ENCODE measurements around the gene ASPHD1.
"Not testable (repeated sequence)": the region's sequence is repeated elsewhere in the genome, so short reads cannot be mapped to it uniquely, and the experiment has no call there.

Gene ASPHD1

GRCh38 chr16:29906520-29907244, 6.4 kb downstream of the ASPHD1 start:
- FAIRE-seq (no peak), DNase-seq (ENCODE audit: insufficient read length, low spot score) (no peak)

- no peak for DNase-seq (ENCODE audit: insufficient read length, low spot score)
- FAIRE-seq, result no peak
Observed at GRCh38 chr16:29907973-29908372, 7.7 kb downstream of the ASPHD1 start.

- no peak for DNase-seq (ENCODE audit: insufficient read length, low spot score)
- FAIRE-seq, result no peak
Observed at GRCh38 chr16:29908719-29909220, 8.5 kb downstream of the ASPHD1 start.

- DNase-seq (ENCODE audit: insufficient read length, low spot score) (no peak), FAIRE-seq (no peak)
Observed at GRCh38 chr16:29909391-29909790, 9.1 kb downstream of the ASPHD1 start.

GRCh38 chr16:29909851-29910250, 9.6 kb downstream of the ASPHD1 start:
- FAIRE-seq; DNase-seq (ENCODE audit: insufficient read length, low spot score): not testable (repeated sequence)

- DNase-seq (ENCODE audit: insufficient read length, low spot score) (no peak), FAIRE-seq (no peak)
Observed at GRCh38 chr16:29910819-29911675, 10.8 kb downstream of the ASPHD1 start.

GRCh38 chr16:29911676-29912010, 11.4 kb downstream of the ASPHD1 start:
- FAIRE-seq, result no peak
- no peak for DNase-seq (ENCODE audit: insufficient read length, low spot score)

GRCh38 chr16:29912087-29912486, 11.8 kb downstream of the ASPHD1 start:
- FAIRE-seq, result no peak
- DNase-seq (ENCODE audit: insufficient read length, low spot score), result no peak

- DNase-seq (ENCODE audit: insufficient read length, low spot score), result no peak
- FAIRE-seq, result no peak
Observed at GRCh38 chr16:29913514-29913913, 13.2 kb downstream of the ASPHD1 start.

- FAIRE-seq, result no peak
- no peak for DNase-seq (ENCODE audit: insufficient read length, low spot score)
Observed at GRCh38 chr16:29915590-29916247, 15.4 kb downstream of the ASPHD1 start.

- DNase-seq (ENCODE audit: insufficient read length, low spot score) (no peak), FAIRE-seq (no peak)
Observed at GRCh38 chr16:29916979-29917378, 16.7 kb downstream of the ASPHD1 start.

GRCh38 chr16:29920288-29921033, 20.2 kb downstream of the ASPHD1 start:
- DNase-seq (ENCODE audit: insufficient read length, low spot score) (no peak), FAIRE-seq (no peak)

- no peak for FAIRE-seq
- no peak for DNase-seq (ENCODE audit: insufficient read length, low spot score)
Observed at GRCh38 chr16:29921034-29921385, 20.7 kb downstream of the ASPHD1 start.

- no peak for FAIRE-seq
Observed at GRCh38 chr16:29922326-29922725, 22.0 kb downstream of the ASPHD1 start.

GRCh38 chr16:29922986-29923501, 22.8 kb downstream of the ASPHD1 start:
- FAIRE-seq (no peak), DNase-seq (ENCODE audit: insufficient read length, low spot score) (no peak)

More at GRCh38 chr16:29922326-29922725, 22.0 kb downstream of the ASPHD1 start:
- DNase-seq (ENCODE audit: insufficient read length, low spot score), result no peak

- no peak for FAIRE-seq
- DNase-seq (ENCODE audit: insufficient read length, low spot score), result no peak
Observed at GRCh38 chr16:29925105-29925756, 24.9 kb downstream of the ASPHD1 start.

- FAIRE-seq, result peak; percentile 70
- DNase-seq (ENCODE audit: insufficient read length, low spot score), result peak; percentile 96
Observed at GRCh38 chr16:29925781-29926710, 25.8 kb downstream of the ASPHD1 start, which contains the start of gene KCTD13. KCTD13 (minus strand) TSS chr16:29926226; CDS start chr16:29926033, 193 bp downstream.

GRCh38 chr16:29926711-29927052, 26.4 kb downstream of the ASPHD1 start:
- DNase-seq (ENCODE audit: insufficient read length, low spot score) (no peak), FAIRE-seq (no peak)
